IMR-90 (cell line): ENCODE results near the gene HAUS3. TPM values are rescaled to one million over a fixed set of nuclear protein-coding genes. Genes with fewer than 3 reads are reported as not detected.

Source experiments
- ATAC-seq: fragments of 200-7000 bp; cut with Tn5 transposase; 2 replicates; pipeline ENCODE4 v1.9.1; 2020; ENCODE audit warnings: low read depth, mild to moderate bottlenecking, moderate library complexity
- BruUV-seq: library from RNA; stranded (reverse); fragments of 400-500 nt; replicated peaks from 2 replicates; lab custom pipeline; 2021; lab: Mats Ljungman, UMichigan
- CTCF ChIA-PET: fragments of 300-600 bp; formaldehyde crosslinking; extraction: SDS; loops from one replicate; lab custom pipeline; 2021; ENCODE audit warnings: antibody characterized with exemption; lab: Yijun Ruan, JAX
- POLR2A ChIA-PET: fragments of 300-600 bp; sonication (Branson Sonifier 250); formaldehyde crosslinking; loops from one replicate; lab custom pipeline; 2022; ENCODE audit warnings: antibody characterized with exemption; ENCODE audit not compliant: unreplicated experiment; lab: Charles Lee
- DNase-seq: peaks from one replicate; pipeline ENCODE4 v3.0.0; 2013
- H2AFZ ChIP-seq: replicated peaks from 2 replicates; pipeline ENCODE3; 2013; ENCODE audit warnings: low read length, mild to moderate bottlenecking; ENCODE audit not compliant: poor library complexity
- H2AK5ac ChIP-seq: 2 replicates; pipeline ENCODE4 v1.6.1; 2013; ENCODE audit warnings: low read depth, low read length, inconsistent platforms
- H2AK9ac ChIP-seq: replicated peaks from 2 replicates; pipeline ENCODE3; 2013; ENCODE audit warnings: mild to moderate bottlenecking, low read depth, low read length, moderate library complexity; ENCODE audit not compliant: poor library complexity
- H2BK120ac ChIP-seq: 2 replicates; pipeline ENCODE4 v1.6.1; 2013; ENCODE audit warnings: low read depth, low read length, inconsistent platforms
- H2BK15ac ChIP-seq: 3 replicates; pipeline ENCODE4 v1.6.1; 2013; ENCODE audit warnings: low read depth, low read length, inconsistent platforms
- H2BK20ac ChIP-seq: 2 replicates; pipeline ENCODE4 v1.6.1; 2013; ENCODE audit warnings: low read depth, mild to moderate bottlenecking, inconsistent platforms, low read length, moderate library complexity
- H2BK5ac ChIP-seq: 2 replicates; pipeline ENCODE4 v1.6.1; 2013; ENCODE audit warnings: mild to moderate bottlenecking, low read depth, low read length, inconsistent platforms; ENCODE audit not compliant: poor library complexity, severe bottlenecking
- H3K14ac ChIP-seq: replicated peaks from 2 replicates; pipeline ENCODE4 v1.6.1; 2013; ENCODE audit warnings: low read depth, low read length, inconsistent platforms
- H3K18ac ChIP-seq: 2 replicates; pipeline ENCODE4 v1.6.1; 2013; ENCODE audit warnings: low read depth, low read length, control low read depth
- H3K23ac ChIP-seq: 2 replicates; pipeline ENCODE4 v1.6.1; 2013; ENCODE audit warnings: low read depth, low read length, inconsistent platforms
- H3K27ac ChIP-seq: 2 replicates; pipeline ENCODE4 v1.5.1; 2013; ENCODE audit warnings: mild to moderate bottlenecking, control low read depth, low read length; ENCODE audit not compliant: insufficient read depth
- H3K27me3 ChIP-seq: 2 replicates; pipeline ENCODE4 v1.6.1; 2013; ENCODE audit warnings: low read length; ENCODE audit not compliant: control insufficient read depth, insufficient read depth
- H3K36me3 ChIP-seq: 2 replicates; pipeline ENCODE4 v1.6.1; 2013; ENCODE audit warnings: low read length, mixed read lengths; ENCODE audit not compliant: control insufficient read depth, insufficient read depth
- H3K4ac ChIP-seq: 2 replicates; pipeline ENCODE4 v1.6.1; 2013; ENCODE audit warnings: low read depth, low read length, inconsistent platforms
- H3K4me1 ChIP-seq: 2 replicates; pipeline ENCODE4 v1.6.1; 2013; ENCODE audit warnings: low read length, mixed read lengths; ENCODE audit not compliant: control insufficient read depth, insufficient read depth
- H3K4me2 ChIP-seq: 2 replicates; pipeline ENCODE4 v1.6.1; 2013; ENCODE audit warnings: low read depth, mild to moderate bottlenecking, control low read depth, low read length, moderate library complexity
- H3K4me3 ChIP-seq: 2 replicates; pipeline ENCODE4 v1.5.1; 2013; ENCODE audit warnings: low read depth, mild to moderate bottlenecking, control low read depth, low read length, moderate library complexity; ENCODE audit not compliant: insufficient read depth
- H3K56ac ChIP-seq: 2 replicates; pipeline ENCODE4 v1.6.1; 2013; ENCODE audit warnings: low read length, inconsistent platforms; ENCODE audit not compliant: insufficient read depth; ENCODE audit errors: extremely low read depth
- H3K79me1 ChIP-seq, 2 experiments: 2 replicates each; pipeline ENCODE4 v1.6.1; 2013; ENCODE audit warnings: low read length in 2 of 2, inconsistent platforms in 1 of 2, low read depth in 1 of 2
- H3K9ac ChIP-seq: 2 replicates; pipeline ENCODE4 v1.6.1; 2013; ENCODE audit warnings: low read depth, low read length, control low read depth
- H3K9me1 ChIP-seq: 2 replicates; pipeline ENCODE4 v1.6.1; 2013; ENCODE audit warnings: low read length, inconsistent platforms; ENCODE audit not compliant: insufficient read depth
- H3K9me3 ChIP-seq: 2 replicates; pipeline ENCODE4 v1.6.1; 2013; ENCODE audit warnings: low read length; ENCODE audit not compliant: control insufficient read depth, insufficient read depth
- H4K20me1 ChIP-seq: 2 replicates; pipeline ENCODE4 v1.6.1; 2013; ENCODE audit warnings: low read length, inconsistent platforms; ENCODE audit not compliant: insufficient read depth
- H4K5ac ChIP-seq: 2 replicates; pipeline ENCODE4 v1.6.1; 2013; ENCODE audit warnings: mild to moderate bottlenecking, low read depth, low read length, control low read depth
- H4K8ac ChIP-seq, 2 experiments: 2 replicates each; pipeline ENCODE4 v1.6.1; 2013; ENCODE audit warnings: low read depth in 2 of 2, low read length in 2 of 2, control low read depth in 1 of 2, inconsistent platforms in 1 of 2
- H4K91ac ChIP-seq: 2 replicates; pipeline ENCODE4 v1.6.1; 2013; ENCODE audit warnings: low read depth, low read length, inconsistent platforms; ENCODE audit not compliant: insufficient read depth
- BHLHE40 ChIP-seq: fragments of 150-350 bp; IDR thresholded peaks from 2 replicates; pipeline ENCODE4 v1.6.1; 2016; ENCODE audit warnings: mild to moderate bottlenecking, low read depth, low read length
- CEBPB ChIP-seq: IDR thresholded peaks from 2 replicates; pipeline ENCODE4 v1.6.1; 2012; ENCODE audit warnings: low read depth, low read length, improper control_type of control experiment
- CHD1 ChIP-seq: IDR thresholded peaks from 2 replicates; pipeline ENCODE4 v1.6.1; 2012; ENCODE audit warnings: low read depth, low read length, improper control_type of control experiment
- CTCF ChIP-seq: conservative IDR thresholded peaks from 2 replicates; pipeline ENCODE4 v1.5.1; 2012; ENCODE audit warnings: mild to moderate bottlenecking, low read depth, low read length, improper control_type of control experiment
- ELK1 ChIP-seq: fragments of 150-350 bp; IDR thresholded peaks from 2 replicates; pipeline ENCODE4 v1.6.1; 2016; ENCODE audit warnings: low read depth, mild to moderate bottlenecking, low read length, moderate library complexity, borderline replicate concordance
- FOS ChIP-seq: fragments of 150-350 bp; IDR thresholded peaks from 2 replicates; pipeline ENCODE4 v1.6.1; 2016; ENCODE audit warnings: low read depth, low read length
- MAFK ChIP-seq: IDR thresholded peaks from 2 replicates; pipeline ENCODE4 v1.6.1; 2012; ENCODE audit warnings: low read depth, low read length, improper control_type of control experiment
- MAZ ChIP-seq: IDR thresholded peaks from 2 replicates; pipeline ENCODE4 v1.6.1; 2012; ENCODE audit warnings: low read depth, mild to moderate bottlenecking, low read length, improper control_type of control experiment, moderate library complexity, borderline replicate concordance
- MXI1 ChIP-seq: IDR thresholded peaks from 2 replicates; pipeline ENCODE4 v1.6.1; 2012; ENCODE audit warnings: low read depth, mild to moderate bottlenecking, low read length, moderate library complexity, borderline replicate concordance
- NFE2L2 ChIP-seq: fragments of 150-350 bp; IDR thresholded peaks from 2 replicates; pipeline ENCODE4 v1.6.1; 2016; ENCODE audit warnings: low read depth, mild to moderate bottlenecking, low read length
- POLR2A ChIP-seq: IDR thresholded peaks from 2 replicates; pipeline ENCODE4 v1.6.1; 2012; ENCODE audit warnings: mild to moderate bottlenecking, low read depth, low read length
- RAD21 ChIP-seq: IDR thresholded peaks from 2 replicates; pipeline ENCODE4 v1.6.1; 2012; ENCODE audit warnings: low read length, improper control_type of control experiment
- RCOR1 ChIP-seq: IDR thresholded peaks from 2 replicates; pipeline ENCODE4 v1.6.1; 2012; ENCODE audit warnings: mild to moderate bottlenecking, low read length, improper control_type of control experiment; ENCODE audit not compliant: insufficient replicate concordance
- RFX5 ChIP-seq: IDR thresholded peaks from 2 replicates; pipeline ENCODE4 v1.8.0; 2012; ENCODE audit warnings: low read depth, mild to moderate bottlenecking, low read length, moderate library complexity
- SMC3 ChIP-seq: fragments of 150-350 bp; IDR thresholded peaks from 2 replicates; pipeline ENCODE4 v1.6.1; 2016; ENCODE audit warnings: low read depth, mild to moderate bottlenecking, antibody characterized with exemption, low read length, moderate library complexity
- USF2 ChIP-seq: fragments of 150-350 bp; IDR thresholded peaks from 2 replicates; pipeline ENCODE4 v1.6.1; 2017; ENCODE audit warnings: mild to moderate bottlenecking, antibody characterized with exemption, low read length, low read depth
- WGBS, 2 experiments: methylation state at CpG; one replicate each; pipeline versions ENCODE4 v1.1.5 to v1.1.7; 2013; ENCODE audit warnings: missing lambda C conversion rate in 2 of 2; ENCODE audit not compliant: insufficient read length in 1 of 2; ENCODE audit errors: extremely low coverage in 2 of 2; 5-methylcytosine and 5-hydroxymethylcytosine counted together
- dilution Hi-C: fragments of 300-500 bp; cut with HindIII; formaldehyde crosslinking; loops from one replicate; pipeline ENCODE4 v1.14.3; 2018; ENCODE audit warnings: low sequenced_read_pairs; ENCODE audit not compliant: unreplicated experiment
- in situ Hi-C: fragments of 300-500 bp; cut with MboI; formaldehyde crosslinking; loops from 3 replicates; pipeline ENCODE4 v1.14.3; 2019; ENCODE audit warnings: low sequenced_read_pairs, inconsistent platforms, mixed read lengths
- intact Hi-C: fragments of 100-400 bp; cut with micrococcal nuclease; formaldehyde crosslinking; loops from 2 replicates; pipeline ENCODE4 v1.10.0; 2022
- polyA plus RNA-seq, 3 experiments: library from polyadenylated mRNA; depleted of rRNA; stranded (reverse); fragments of >200 nt; gene quantifications; 2 replicates each; pipeline ENCODE4 v1.2.3, GENCODE V29; 2012; ENCODE audit warnings: low replicate concordance in 1 of 3
- total RNA-seq: library from RNA; depleted of rRNA; stranded (reverse); fragments of >200 nt; gene quantifications from 2 replicates; pipeline ENCODE4 v1.2.3, GENCODE V29; 2012

The HAUS3 gene
- total and polyA plus RNA-seq, 2 of the 4 experiments (the other 2 are of a cell fraction) = 4.3 to 4.8 TPM

- Histone ChIP-seq H3K27me3 (no peaks in the 10 kb centered on the region), H3K14ac (no peak overlapping the region), H3K4me1 (peaks cover 6% of the 10 kb centered on the region), H2BK120ac (no peak overlapping the region), H3K9ac (peak overlapping the region; percentile 90), H3K4ac (no peak overlapping the region), H2AK5ac (no peak overlapping the region), H2AK9ac (no peak overlapping the region), H3K23ac (peak overlapping the region; percentile 30), H3K18ac (no peak overlapping the region), H4K20me1 (peaks cover 6% of the 10 kb centered on the region), H3K36me3 (peaks cover 2% of the 10 kb centered on the region; the same call in 1 of the 2 replicates), H3K79me1 (peaks cover 9 to 24% of the 10 kb centered on the region in 2 experiments), H3K56ac (peak overlapping the region; percentile 50; the same call in 1 of the 2 replicates), H4K91ac (no peak overlapping the region), H2BK15ac (no peak overlapping the region), H3K27ac (peak overlapping the region; percentile 48), H3K9me3 (no peaks in the 10 kb centered on the region), H4K8ac (peak overlapping the region in 1 of 2 experiments; percentile 45; a peak in 1 of 4 replicates), H4K5ac (no peak overlapping the region), H3K9me1 (no peaks in the 10 kb centered on the region), H3K4me2 (peak overlapping the region; percentile 96), H2AFZ (no peak overlapping the region), H2BK5ac (no peak overlapping the region), H2BK20ac (no peak overlapping the region), H3K4me3 (peak overlapping the region; percentile 78)
- intact Hi-C loops (loop anchor here (5.0 kb wide), 1 partner anchor 221 kb away; no protein-coding TSS in a partner anchor), in situ Hi-C loops (no loop called here), dilution Hi-C loops (no loop called here)
- ATAC-seq (no peak), DNase-seq (no peak)
- WGBS, 2 experiments = no CpG with 5 or more reads among the region's 7 CpGs
- ChIA-PET POLR2A (no interaction called here), CTCF (no interaction called here)
- BruUV-seq = no TSS peak
- TF ChIP-seq SMC3 (no peak), RCOR1 (no peak), ELK1 (no peak), POLR2A (no peak), NFE2L2 (no peak), BHLHE40 (no peak), MAFK (no peak), MAZ (no peak), CEBPB (no peak), CHD1 (no peak), MXI1 (no peak), USF2 (no peak), CTCF (no peak), FOS (no peak), RFX5 (no peak), RAD21 (no peak)
Measured at GRCh38 chr4:2241003-2241402, 918 bp downstream of the HAUS3 start.
